GM06990 (cell line): ENCODE data around the gene KATNB1.
A peak's percentile ranks its signal among the peaks of the same experiment; 100 is the strongest.

ENCODE experiments used
- DNase-seq: peaks from one replicate; pipeline ENCODE4 v3.0.0-alpha.2; 2011; ENCODE audit not compliant: insufficient read length; ENCODE audit errors: extremely low read depth
- H3K27me3 ChIP-seq: replicated peaks from 2 replicates; pipeline ENCODE4 v1.6.0; 2011; ENCODE audit warnings: low read length; ENCODE audit not compliant: control insufficient read depth, insufficient read depth
- H3K36me3 ChIP-seq: 2 replicates; pipeline ENCODE4 v1.5.1; 2011; ENCODE audit warnings: low read length; ENCODE audit not compliant: control insufficient read depth, insufficient read depth
- H3K4me3 ChIP-seq: replicated peaks from 2 replicates; pipeline ENCODE4 v1.5.1; 2011; ENCODE audit warnings: low read depth, mild to moderate bottlenecking, control low read depth, low read length
- TF ChIP-seq, protein P1 (sequence below): IDR thresholded peaks from 2 replicates; pipeline ENCODE4 v1.5.1; 2011; ENCODE audit warnings: low read length, control low read depth, mild to moderate bottlenecking, inconsistent platforms; ENCODE audit not compliant: insufficient read depth, poor library complexity, severe bottlenecking

KATNB1 gene

DNA sequence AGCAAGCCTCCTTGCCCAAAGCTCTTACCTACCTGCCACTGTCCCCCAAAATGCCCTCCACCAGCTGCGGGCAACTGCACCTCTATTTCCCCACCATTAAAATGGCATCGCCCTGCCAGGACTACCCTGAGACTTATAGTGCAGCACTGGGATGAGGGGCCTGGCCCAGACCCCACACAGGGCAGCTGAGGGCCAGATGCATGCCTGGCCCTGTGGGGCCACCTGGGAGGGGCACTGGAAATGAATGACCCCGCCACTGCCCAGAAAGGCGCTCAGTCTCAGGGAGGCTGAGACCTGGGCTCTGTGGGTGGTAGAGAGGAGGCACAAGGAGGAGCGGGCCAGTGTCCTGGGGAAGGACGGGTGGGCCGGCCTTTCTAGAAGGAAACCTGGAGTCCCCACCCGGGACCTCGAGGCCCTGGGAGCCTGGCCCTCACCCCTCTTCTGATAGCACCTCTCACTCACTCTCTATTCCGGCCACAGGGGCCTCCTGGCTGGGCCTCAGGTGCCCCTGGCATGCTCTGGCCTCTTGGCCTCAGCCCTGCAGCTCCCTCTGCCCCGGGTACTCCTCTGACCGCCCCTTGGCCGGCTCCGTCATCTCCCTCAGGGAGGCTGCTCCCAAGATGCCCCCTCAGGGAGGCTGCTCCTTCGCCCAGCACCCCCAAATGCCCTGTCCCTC is 26.9 kb downstream of the KATNB1 start:
- H3K4me3 ChIP-seq, result no peak overlapping the region
- TF ChIP-seq, protein P1, sequence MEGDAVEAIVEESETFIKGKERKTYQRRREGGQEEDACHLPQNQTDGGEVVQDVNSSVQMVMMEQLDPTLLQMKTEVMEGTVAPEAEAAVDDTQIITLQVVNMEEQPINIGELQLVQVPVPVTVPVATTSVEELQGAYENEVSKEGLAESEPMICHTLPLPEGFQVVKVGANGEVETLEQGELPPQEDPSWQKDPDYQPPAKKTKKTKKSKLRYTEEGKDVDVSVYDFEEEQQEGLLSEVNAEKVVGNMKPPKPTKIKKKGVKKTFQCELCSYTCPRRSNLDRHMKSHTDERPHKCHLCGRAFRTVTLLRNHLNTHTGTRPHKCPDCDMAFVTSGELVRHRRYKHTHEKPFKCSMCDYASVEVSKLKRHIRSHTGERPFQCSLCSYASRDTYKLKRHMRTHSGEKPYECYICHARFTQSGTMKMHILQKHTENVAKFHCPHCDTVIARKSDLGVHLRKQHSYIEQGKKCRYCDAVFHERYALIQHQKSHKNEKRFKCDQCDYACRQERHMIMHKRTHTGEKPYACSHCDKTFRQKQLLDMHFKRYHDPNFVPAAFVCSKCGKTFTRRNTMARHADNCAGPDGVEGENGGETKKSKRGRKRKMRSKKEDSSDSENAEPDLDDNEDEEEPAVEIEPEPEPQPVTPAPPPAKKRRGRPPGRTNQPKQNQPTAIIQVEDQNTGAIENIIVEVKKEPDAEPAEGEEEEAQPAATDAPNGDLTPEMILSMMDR, result no peak
- DNase-seq, result no peak
- H3K36me3 ChIP-seq, result no peaks in the 10 kb centered on the region
- H3K27me3 ChIP-seq, result no peaks in the 10 kb centered on the region

DNA sequence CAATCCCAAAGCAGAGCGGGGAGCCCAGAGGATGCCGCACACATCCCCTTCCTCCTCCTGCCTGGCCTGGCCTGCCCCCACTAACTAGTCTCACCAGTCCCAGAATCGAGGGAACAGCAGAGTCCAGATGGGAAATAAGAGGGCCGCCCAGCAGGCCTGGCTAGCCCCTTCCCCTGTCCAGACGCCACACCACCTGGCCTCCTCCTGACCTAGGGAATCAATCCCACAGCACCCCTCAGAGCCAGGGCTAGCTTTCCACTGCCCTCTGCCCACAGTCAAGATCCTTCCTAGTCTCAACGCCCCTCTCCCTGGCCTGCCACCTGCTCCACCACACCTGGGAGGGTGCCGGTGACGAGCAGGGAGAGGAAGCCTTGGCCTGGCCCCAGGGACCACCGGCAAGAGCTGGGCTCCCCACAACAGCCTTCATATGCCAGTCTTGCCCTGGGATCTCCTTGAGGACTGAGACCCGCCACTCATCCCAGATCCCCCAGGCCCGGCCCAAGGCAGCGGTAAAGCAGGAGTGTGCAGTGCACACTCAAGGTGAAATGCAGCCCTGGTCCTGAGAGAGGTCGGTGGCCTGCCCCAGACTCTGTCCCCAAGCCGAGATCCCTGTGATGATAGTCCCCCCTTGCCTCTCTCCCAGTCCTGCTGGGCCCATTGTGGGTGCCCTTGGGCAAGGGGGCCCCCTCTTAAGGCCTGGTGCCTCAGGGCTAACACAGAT is 27.9 kb downstream of the KATNB1 start:
- Histone ChIP-seq H3K27me3 (no peaks in the 10 kb centered on the region), H3K36me3 (no peaks in the 10 kb centered on the region), H3K4me3 (no peak overlapping the region)
- DNase-seq, result no peak
- TF ChIP-seq, protein P1, result no peak

DNA sequence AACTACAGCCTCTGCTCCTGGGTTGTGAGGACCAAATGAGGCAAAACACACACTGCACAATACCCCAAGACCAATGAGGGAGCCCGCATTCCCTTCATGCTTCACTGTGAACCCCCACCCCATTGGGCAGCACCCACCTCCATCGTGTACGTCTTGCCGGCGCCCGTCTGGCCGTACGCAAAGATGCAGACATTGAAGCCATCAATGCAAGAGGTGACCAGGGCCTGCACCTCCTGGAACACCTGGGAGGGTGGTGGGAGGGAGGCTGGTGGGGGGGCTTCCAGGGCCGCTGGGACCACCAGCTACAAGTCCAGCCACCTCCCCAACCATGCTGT is 28.4 kb downstream of the KATNB1 start:
- no peak overlapping the region for H3K4me3 ChIP-seq
- H3K27me3 ChIP-seq, result no peaks in the 10 kb centered on the region
- H3K36me3 ChIP-seq, result no peaks in the 10 kb centered on the region
- no peak for DNase-seq
- TF ChIP-seq, protein P1, result no peak

DNA sequence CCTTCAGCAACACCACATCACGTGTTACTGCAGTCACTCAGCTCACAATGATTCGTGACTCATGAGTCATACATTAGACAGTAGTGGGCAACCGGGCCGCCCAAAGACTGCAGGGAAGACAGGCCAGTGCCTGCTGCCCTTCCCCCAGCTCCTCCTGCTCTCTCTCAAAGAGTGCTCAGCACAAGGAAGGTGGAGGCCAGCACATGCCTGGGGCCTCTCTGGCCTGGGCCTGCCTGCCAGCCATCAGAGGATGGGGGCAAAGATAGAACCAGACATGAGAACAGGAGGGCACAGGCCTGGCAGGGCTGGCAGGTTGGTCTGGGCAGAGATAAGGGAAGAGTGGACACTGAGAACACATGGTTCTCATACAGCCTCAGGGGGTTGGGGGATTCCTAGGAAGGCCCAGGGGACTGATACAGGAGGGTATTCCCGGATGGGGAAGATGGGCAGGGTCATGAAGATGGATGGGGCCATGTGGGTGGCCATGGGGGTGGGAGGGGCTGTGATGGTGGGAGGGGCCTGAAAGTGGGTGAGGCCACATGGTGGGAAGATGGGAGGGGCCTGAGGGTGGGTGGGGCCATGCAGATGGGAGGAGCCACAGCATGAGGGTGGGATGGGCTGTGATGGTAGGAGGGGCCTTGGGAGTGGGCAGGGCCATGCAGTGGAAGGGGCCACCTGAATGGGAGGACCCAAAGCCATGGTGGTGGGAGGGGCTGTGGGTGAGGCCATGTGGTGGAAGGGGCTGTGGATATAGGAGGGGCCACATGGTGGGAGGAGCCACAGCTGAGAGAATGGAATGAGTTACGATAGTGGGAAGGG is 29.0 kb downstream of the KATNB1 start:
- peak; percentile 57 for DNase-seq
- Histone ChIP-seq H3K4me3 (no peak overlapping the region), H3K27me3 (no peaks in the 10 kb centered on the region), H3K36me3 (no peaks in the 10 kb centered on the region)
- TF ChIP-seq, protein P1, result no peak

DNA sequence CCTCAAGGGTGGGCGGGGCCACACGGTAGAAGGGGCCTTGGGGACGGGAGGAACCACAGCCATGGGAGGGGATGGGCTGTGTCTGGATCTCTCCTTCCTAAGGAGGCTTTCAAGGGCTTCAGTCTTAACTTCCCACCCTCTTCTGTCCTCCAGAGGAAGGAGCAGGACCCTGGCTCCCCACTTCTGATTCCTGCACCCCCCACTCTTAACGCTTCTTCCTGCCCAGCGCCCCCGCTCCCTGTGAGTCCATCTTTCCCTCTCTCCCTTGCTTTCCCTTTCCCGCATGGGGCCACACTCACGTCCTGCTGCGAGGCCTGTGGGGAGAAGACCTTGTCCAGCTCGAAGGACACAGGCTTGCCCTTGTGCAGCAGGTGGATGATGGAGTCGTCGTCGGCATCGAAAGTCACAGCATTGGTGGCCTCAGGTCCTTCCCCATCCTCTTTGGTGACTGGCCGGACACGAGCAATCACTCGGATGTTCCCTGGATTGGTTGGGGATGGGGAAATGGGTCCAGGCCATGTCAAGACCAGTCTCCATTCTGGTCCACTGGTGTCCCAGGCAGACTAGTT is 29.7 kb downstream of the KATNB1 start:
- no peaks in the 10 kb centered on the region for H3K36me3 ChIP-seq
- H3K27me3 ChIP-seq, result no peaks in the 10 kb centered on the region
- TF ChIP-seq, protein P1, result no peak
- no peak for DNase-seq
- H3K4me3 ChIP-seq, result no peak overlapping the region
